Fibroblast of lung (primary cell): ENCODE data around the gene ST6GALNAC3. TPM values are rescaled to one million over a fixed set of nuclear protein-coding genes. Genes with fewer than 3 reads are reported as not detected.

Experiments
- DNase-seq, 2 donors: peaks; one replicate each; pipeline versions ENCODE4 v3.0.0 to v3.0.0-alpha.2; 2010; ENCODE audit warnings: low read depth in 2 of 2
- H2AFZ ChIP-seq: 2 replicates; pipeline ENCODE4 v1.5.1; 2012; ENCODE audit warnings: low read length, control low read depth, inconsistent platforms
- H3K27ac ChIP-seq: 2 replicates; pipeline ENCODE4 v1.5.1; 2011; ENCODE audit warnings: low read length, control low read depth; ENCODE audit not compliant: insufficient read depth
- H3K27me3 ChIP-seq: 2 replicates; pipeline ENCODE4 v1.5.1; 2011; ENCODE audit warnings: mild to moderate bottlenecking, low read length; ENCODE audit not compliant: control insufficient read depth, insufficient read depth
- H3K36me3 ChIP-seq: 2 replicates; pipeline ENCODE4 v1.5.1; 2011; ENCODE audit warnings: low read length; ENCODE audit not compliant: control insufficient read depth, insufficient read depth
- H3K4me1 ChIP-seq: 2 replicates; pipeline ENCODE4 v1.5.1; 2011; ENCODE audit warnings: low read length; ENCODE audit not compliant: control insufficient read depth, insufficient read depth; ENCODE audit errors: extremely low read depth
- H3K4me2 ChIP-seq: 2 replicates; pipeline ENCODE4 v1.5.1; 2011; ENCODE audit warnings: low read length, control low read depth; ENCODE audit not compliant: insufficient read depth; ENCODE audit errors: extremely low read depth
- H3K4me3 ChIP-seq, 4 experiments: fragments of 200-600 bp in 1 of 4; sonication (generic) in 1 of 4; replicated peaks in 1 of 4; 2 replicates each; pipeline ENCODE4 v1.5.1; 2011 to 2016; ENCODE audit warnings: low read length in 4 of 4, low read depth in 3 of 4, mild to moderate bottlenecking in 3 of 4, control low read depth in 2 of 4, inconsistent platforms in 1 of 4, mixed read lengths in 1 of 4; ENCODE audit not compliant: insufficient read depth in 1 of 4; ENCODE audit errors: control extremely low read depth in 1 of 4
- H3K79me2 ChIP-seq: 2 replicates; pipeline ENCODE4 v1.5.1; 2012; ENCODE audit warnings: mild to moderate bottlenecking, low read length, inconsistent platforms; ENCODE audit not compliant: control insufficient read depth, insufficient read depth
- H3K9ac ChIP-seq: 2 replicates; pipeline ENCODE4 v1.5.1; 2011; ENCODE audit warnings: mild to moderate bottlenecking, low read length, control low read depth; ENCODE audit not compliant: insufficient read depth
- H3K9me3 ChIP-seq: 2 replicates; pipeline ENCODE4 v1.5.1; 2012; ENCODE audit warnings: low read depth, low read length; ENCODE audit not compliant: control insufficient read depth, insufficient read depth
- H4K20me1 ChIP-seq: 2 replicates; pipeline ENCODE4 v1.5.1; 2011; ENCODE audit warnings: low read length; ENCODE audit not compliant: control insufficient read depth, insufficient read depth; ENCODE audit errors: extremely low read depth
- CTCF ChIP-seq, 2 donors: IDR thresholded peaks in 1 of 2; conservative IDR thresholded peaks in 1 of 2; 1 replicate in 1 of 2; 2 replicates in 1 of 2; pipeline ENCODE4 v1.5.1; 2011 to 2012; ENCODE audit warnings: low read length in 2 of 2, control low read depth in 1 of 2, inconsistent platforms in 1 of 2, low read depth in 1 of 2, mild to moderate bottlenecking in 1 of 2
- EZH2 ChIP-seq: IDR thresholded peaks from 2 replicates; pipeline ENCODE4 v1.5.1; 2012; ENCODE audit warnings: low read length, control low read depth, mild to moderate bottlenecking; ENCODE audit errors: missing control alignments
- polyA plus RNA-seq, 2 donors: library from polyadenylated mRNA; depleted of rRNA in 1 of 2; stranded (reverse) in 1 of 2; unstranded in 1 of 2; fragments of >200 nt; gene quantifications; 2 replicates each; pipeline ENCODE4 v1.2.1, GENCODE V29; 2011 to 2012; ENCODE audit warnings: missing spikeins in 1 of 2
- total RNA-seq: library from RNA; depleted of rRNA; stranded (reverse); fragments of >200 nt; gene quantifications from 2 replicates; pipeline ENCODE4 v1.2.1, GENCODE V29; 2014

The ST6GALNAC3 gene
- total and polyA plus RNA-seq, 2 donors (not counting 1 experiment from before 2014, with no cell fraction given), result 0.34 to 0.66 TPM

DNA sequence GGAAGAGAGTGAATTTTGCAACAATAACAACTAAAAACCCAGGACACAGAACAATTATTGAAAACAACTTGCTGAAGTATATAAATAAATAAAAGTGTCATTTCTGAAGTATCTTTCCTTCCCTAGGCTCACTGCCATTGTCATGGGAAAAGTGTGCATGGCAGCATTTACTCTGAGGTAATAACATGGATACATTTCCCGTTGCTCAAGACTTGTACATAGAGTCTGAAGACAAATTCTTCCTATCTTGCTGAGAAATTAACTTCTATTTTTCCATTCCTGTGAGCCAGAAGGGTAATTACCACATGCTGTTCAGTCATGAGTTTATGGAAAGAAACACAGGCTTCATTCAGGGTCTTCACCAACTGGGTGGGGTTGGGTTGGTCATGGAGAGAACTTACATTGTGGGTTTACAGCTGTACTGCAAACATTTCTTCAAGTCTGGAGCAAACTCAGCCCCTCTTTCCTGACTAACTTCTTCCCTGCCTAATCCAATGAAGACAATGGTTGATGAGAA, 32.2 kb downstream of the ST6GALNAC3 start:
- TF ChIP-seq EZH2 (no peak), CTCF (conservative IDR thresholded peaks at IDR 0.05 in 1 of 2, IDR thresholded peaks at IDR 0.05 in 1 of 2; ENCODE audit: low read depth in 1 of 2, low read length in 2 of 2) (no peak)
- no peaks in the 10 kb centered on the region for H3K79me2 ChIP-seq
- H2AFZ ChIP-seq, result no peak overlapping the region
- H3K36me3 ChIP-seq, result no peaks in the 10 kb centered on the region
- H3K27ac ChIP-seq, result no peak overlapping the region
- H3K9ac ChIP-seq, result no peak overlapping the region
- no peak overlapping the region for H3K4me2 ChIP-seq
- no peaks in the 10 kb centered on the region for H3K9me3 ChIP-seq
- no peaks in the 10 kb centered on the region for H3K27me3 ChIP-seq
- H3K4me3 ChIP-seq, result no peak overlapping the region
- no peak for DNase-seq
- no peaks in the 10 kb centered on the region for H3K4me1 ChIP-seq
- H4K20me1 ChIP-seq, result no peaks in the 10 kb centered on the region

- H3K4me1 ChIP-seq, result no peaks in the 10 kb centered on the region
- no peaks in the 10 kb centered on the region for H3K79me2 ChIP-seq
- no peak overlapping the region for H3K4me3 ChIP-seq
- H3K27ac ChIP-seq, result no peak overlapping the region
- no peak for DNase-seq
- H3K9me3 ChIP-seq, result no peaks in the 10 kb centered on the region
- no peak overlapping the region for H3K4me2 ChIP-seq
- H3K36me3 ChIP-seq, result no peaks in the 10 kb centered on the region
- no peak overlapping the region for H2AFZ ChIP-seq
- TF ChIP-seq CTCF (conservative IDR thresholded peaks at IDR 0.05 in 1 of 2, IDR thresholded peaks at IDR 0.05 in 1 of 2; ENCODE audit: low read depth in 1 of 2, low read length in 2 of 2) (no peak), EZH2 (no peak)
- no peak overlapping the region for H3K9ac ChIP-seq
- H3K27me3 ChIP-seq, result no peaks in the 10 kb centered on the region
- no peaks in the 10 kb centered on the region for H4K20me1 ChIP-seq
Observed at GRCh38 chr1:76109404-76109803, 34.9 kb downstream of the ST6GALNAC3 start.

GRCh38 chr1:76109901-76110560, 35.5 kb downstream of the ST6GALNAC3 start:
- H3K4me3 ChIP-seq, result no peak overlapping the region

More at GRCh38 chr1:76109901-76110560, 35.5 kb downstream of the ST6GALNAC3 start:
- no peaks in the 10 kb centered on the region for H3K9me3 ChIP-seq
- no peak for TF ChIP-seq CTCF (conservative IDR thresholded peaks at IDR 0.05 in 1 of 2, IDR thresholded peaks at IDR 0.05 in 1 of 2; ENCODE audit: low read depth in 1 of 2, low read length in 2 of 2)
- no peak for TF ChIP-seq EZH2
- H3K9ac ChIP-seq, result no peak overlapping the region
- no peak overlapping the region for H2AFZ ChIP-seq
- no peaks in the 10 kb centered on the region for H3K79me2 ChIP-seq
- H3K36me3 ChIP-seq, result no peaks in the 10 kb centered on the region
- no peak for DNase-seq
- H4K20me1 ChIP-seq, result no peaks in the 10 kb centered on the region
- no peak overlapping the region for H3K4me2 ChIP-seq
- H3K27ac ChIP-seq, result no peak overlapping the region
- H3K4me1 ChIP-seq, result no peaks in the 10 kb centered on the region
- no peaks in the 10 kb centered on the region for H3K27me3 ChIP-seq
